Measurements from ENCODE around the gene PCDHGC3. TPM values are rescaled to one million over a fixed set of nuclear protein-coding genes. Genes with fewer than 3 reads are reported as not detected.

PCDHGC3 gene
- total RNA-seq, 4 donors from 2014 or later = 6.0 to 17.0 (median 13.6) TPM

DNA sequence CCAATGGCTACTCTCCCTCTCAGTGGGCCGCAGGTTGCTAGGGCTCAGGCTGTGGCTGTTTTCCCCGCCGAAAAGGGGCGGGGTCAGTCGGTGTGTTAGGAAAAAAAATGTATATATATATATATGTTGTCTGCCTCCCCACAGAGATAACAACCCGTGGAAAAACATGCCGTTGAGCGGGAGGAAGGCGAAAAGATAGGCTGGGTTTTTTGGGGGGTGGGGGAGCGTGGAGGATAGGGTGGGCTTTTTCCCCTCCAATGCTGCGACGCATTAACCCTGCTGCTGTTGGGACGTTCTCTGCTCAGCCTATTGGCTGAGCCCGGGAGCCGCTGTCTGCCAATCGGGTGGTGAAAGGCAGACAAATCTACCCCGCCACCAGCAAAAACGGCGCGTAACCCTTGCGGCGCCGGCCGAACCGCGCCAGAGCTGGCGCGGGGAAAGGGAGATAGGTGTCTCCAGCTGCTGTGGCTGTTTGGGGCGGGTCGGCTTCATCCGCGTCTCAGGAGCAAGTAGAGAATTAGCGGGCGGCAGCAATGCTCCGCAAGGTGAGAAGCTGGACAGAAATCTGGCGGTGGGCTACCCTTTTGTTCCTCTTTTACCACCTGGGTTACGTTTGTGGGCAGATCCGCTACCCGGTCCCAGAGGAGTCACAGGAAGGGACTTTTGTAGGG, 9.0 kb downstream of the PCDHGC3 start, which contains the start of gene PCDHGC4:
Gene PCDHGC4 (plus strand): TSS at position 390 of the 671 bp plus-strand sequence. CDS start 144 bp downstream, at position 534.
- DNase-seq = no peak
- Histone ChIP-seq H3K27me3 (peaks cover 13% of the 10 kb centered on the region), H3K9me3 (no peaks in the 10 kb centered on the region), H3K36me3 (no peaks in the 10 kb centered on the region), H3K27ac (no peak within 1 kb of the TSS), H3K4me1 (peaks cover 7 to 34% (median 10%) of the 10 kb centered on the region in 4 donors), H3K4me3 (peak within 1 kb of the TSS in 3 of 4 donors; percentile 18 to 49 (median 32))
- TF ChIP-seq, protein P1, sequence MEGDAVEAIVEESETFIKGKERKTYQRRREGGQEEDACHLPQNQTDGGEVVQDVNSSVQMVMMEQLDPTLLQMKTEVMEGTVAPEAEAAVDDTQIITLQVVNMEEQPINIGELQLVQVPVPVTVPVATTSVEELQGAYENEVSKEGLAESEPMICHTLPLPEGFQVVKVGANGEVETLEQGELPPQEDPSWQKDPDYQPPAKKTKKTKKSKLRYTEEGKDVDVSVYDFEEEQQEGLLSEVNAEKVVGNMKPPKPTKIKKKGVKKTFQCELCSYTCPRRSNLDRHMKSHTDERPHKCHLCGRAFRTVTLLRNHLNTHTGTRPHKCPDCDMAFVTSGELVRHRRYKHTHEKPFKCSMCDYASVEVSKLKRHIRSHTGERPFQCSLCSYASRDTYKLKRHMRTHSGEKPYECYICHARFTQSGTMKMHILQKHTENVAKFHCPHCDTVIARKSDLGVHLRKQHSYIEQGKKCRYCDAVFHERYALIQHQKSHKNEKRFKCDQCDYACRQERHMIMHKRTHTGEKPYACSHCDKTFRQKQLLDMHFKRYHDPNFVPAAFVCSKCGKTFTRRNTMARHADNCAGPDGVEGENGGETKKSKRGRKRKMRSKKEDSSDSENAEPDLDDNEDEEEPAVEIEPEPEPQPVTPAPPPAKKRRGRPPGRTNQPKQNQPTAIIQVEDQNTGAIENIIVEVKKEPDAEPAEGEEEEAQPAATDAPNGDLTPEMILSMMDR (IDR thresholded peaks at IDR 0.05) = no peak
- TF ChIP-seq POLR2A (IDR thresholded peaks at IDR 0.05) (no peak), POLR2AphosphoS5 (IDR thresholded peaks at IDR 0.05) (no peak), EP300 (IDR thresholded peaks at IDR 0.05; ENCODE audit: low read depth) (no peak)
- 18% methylated on average over 39 of the region's 39 CpGs; no CpG with 5 or more reads in 1 of the 2 donors for WGBS, 2 donors (ENCODE audit: low coverage in 1 of 2)
- in situ Hi-C loops (cut with MboI; ENCODE audit: low pct_ligation_motif_present in 1 of 4, low pct_unique_long_range_greater_than_20kb in 1 of 4, low sequenced_read_pairs in 3 of 4) (no loop called here), intact Hi-C loops (cut with DNase I; ENCODE audit: low total_unique reads) (no loop called here)

DNA sequence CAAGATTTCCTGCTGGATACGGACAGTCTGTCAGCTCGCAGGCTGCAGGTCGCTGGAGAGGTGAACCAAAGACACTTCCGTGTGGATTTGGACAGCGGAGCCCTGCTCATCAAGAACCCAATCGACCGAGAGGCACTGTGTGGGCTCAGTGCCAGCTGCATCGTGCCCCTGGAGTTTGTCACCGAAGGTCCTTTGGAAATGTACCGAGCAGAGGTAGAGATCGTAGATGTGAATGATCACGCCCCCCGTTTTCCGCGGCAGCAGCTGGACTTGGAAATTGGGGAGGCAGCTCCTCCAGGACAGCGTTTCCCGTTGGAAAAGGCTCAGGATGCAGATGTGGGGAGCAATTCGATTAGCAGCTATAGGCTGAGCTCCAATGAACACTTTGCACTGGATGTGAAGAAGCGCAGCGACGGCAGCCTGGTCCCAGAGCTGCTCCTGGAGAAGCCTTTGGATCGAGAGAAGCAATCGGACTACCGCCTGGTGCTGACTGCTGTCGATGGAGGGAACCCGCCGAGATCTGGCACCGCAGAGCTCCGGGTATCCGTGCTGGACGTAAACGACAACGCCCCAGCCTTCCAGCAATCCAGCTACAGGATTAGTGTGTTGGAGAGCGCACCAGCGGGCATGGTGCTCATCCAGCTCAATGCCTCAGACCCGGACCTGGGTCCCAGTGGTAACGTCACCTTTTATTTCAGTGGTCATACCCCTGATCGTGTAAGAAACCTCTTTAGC, 9.7 kb downstream of the PCDHGC3 start:
- DNase-seq = no peak
- intact Hi-C loops (cut with DNase I; ENCODE audit: low total_unique reads) (no loop called here), in situ Hi-C loops (cut with MboI; ENCODE audit: low pct_ligation_motif_present in 1 of 4, low pct_unique_long_range_greater_than_20kb in 1 of 4, low sequenced_read_pairs in 3 of 4) (no loop called here)
- TF ChIP-seq, protein P1 (IDR thresholded peaks at IDR 0.05) = no peak
- TF ChIP-seq EP300 (IDR thresholded peaks at IDR 0.05; ENCODE audit: low read depth) (no peak), POLR2AphosphoS5 (IDR thresholded peaks at IDR 0.05) (no peak), POLR2A (IDR thresholded peaks at IDR 0.05) (no peak)
- WGBS, 2 donors (ENCODE audit: low coverage in 1 of 2) = 68 to 87% methylated on average over 3 to 38 of the region's 38 CpGs
- H3K9me3 ChIP-seq = no peaks in the 10 kb centered on the region
- H3K27ac ChIP-seq = no peak overlapping the region
- peaks cover 13% of the 10 kb centered on the region for H3K27me3 ChIP-seq
- peak overlapping the region in 3 of 4 donors; percentile 18 to 49 (median 32) for H3K4me3 ChIP-seq
- H3K4me1 ChIP-seq = peaks cover 7 to 27% (median 10%) of the 10 kb centered on the region in 4 donors
- H3K36me3 ChIP-seq = no peaks in the 10 kb centered on the region

DNA sequence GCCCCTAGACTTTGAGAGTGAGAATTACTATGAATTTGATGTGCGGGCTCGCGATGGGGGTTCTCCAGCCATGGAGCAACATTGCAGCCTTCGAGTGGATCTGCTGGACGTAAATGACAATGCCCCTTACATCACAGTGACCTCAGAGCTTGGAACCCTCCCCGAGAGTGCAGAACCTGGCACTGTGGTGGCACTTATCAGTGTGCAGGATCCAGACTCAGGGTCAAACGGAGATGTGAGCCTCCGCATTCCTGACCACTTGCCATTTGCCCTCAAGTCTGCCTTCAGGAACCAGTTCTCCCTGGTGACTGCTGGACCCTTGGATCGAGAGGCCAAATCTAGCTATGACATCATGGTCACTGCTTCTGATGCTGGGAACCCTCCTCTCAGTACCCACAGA, 10.3 kb downstream of the PCDHGC3 start:
- in situ Hi-C loops (cut with MboI; ENCODE audit: low pct_ligation_motif_present in 1 of 4, low pct_unique_long_range_greater_than_20kb in 1 of 4, low sequenced_read_pairs in 3 of 4) = no loop called here
- TF ChIP-seq EP300 (IDR thresholded peaks at IDR 0.05; ENCODE audit: low read depth) (no peak), POLR2A (IDR thresholded peaks at IDR 0.05) (no peak), POLR2AphosphoS5 (IDR thresholded peaks at IDR 0.05) (no peak)
- TF ChIP-seq, protein P1 (IDR thresholded peaks at IDR 0.05) = no peak
- WGBS, 2 donors (ENCODE audit: low coverage in 1 of 2) = 95% methylated on average over 9 of the region's 9 CpGs; no CpG with 5 or more reads in 1 of the 2 donors
- Histone ChIP-seq H3K27me3 (peaks cover 18% of the 10 kb centered on the region), H3K27ac (no peak overlapping the region), H3K4me3 (no peak overlapping the region), H3K9me3 (no peaks in the 10 kb centered on the region), H3K4me1 (peaks cover 7 to 21% (median 9%) of the 10 kb centered on the region in 4 donors), H3K36me3 (no peaks in the 10 kb centered on the region)
- DNase-seq = no peak
- intact Hi-C loops (cut with DNase I; ENCODE audit: low total_unique reads) = no loop called here

DNA sequence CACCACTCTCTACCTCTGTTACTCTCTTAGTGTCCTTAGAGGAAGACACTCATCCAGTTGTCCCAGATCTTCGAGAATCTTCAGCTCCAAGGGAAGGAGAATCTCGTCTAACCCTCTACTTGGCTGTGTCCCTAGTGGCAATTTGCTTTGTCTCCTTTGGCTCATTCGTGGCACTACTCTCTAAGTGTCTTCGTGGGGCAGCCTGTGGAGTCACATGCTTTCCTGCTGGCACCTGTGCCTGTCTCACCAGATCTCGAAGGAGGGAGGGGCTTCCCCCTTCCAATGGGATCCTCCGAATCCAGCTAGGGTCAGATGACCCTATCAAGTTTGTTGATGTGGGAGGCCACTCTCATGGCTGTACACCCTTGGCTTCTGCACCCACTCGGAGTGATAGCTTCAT, 11.4 kb downstream of the PCDHGC3 start:
- Histone ChIP-seq H3K27ac (no peak overlapping the region), H3K9me3 (no peaks in the 10 kb centered on the region), H3K4me1 (peaks cover 7 to 25% (median 8%) of the 10 kb centered on the region in 4 donors), H3K36me3 (no peaks in the 10 kb centered on the region), H3K4me3 (no peak overlapping the region), H3K27me3 (peaks cover 28% of the 10 kb centered on the region)
- intact Hi-C loops (cut with DNase I; ENCODE audit: low total_unique reads) = no loop called here
- in situ Hi-C loops (cut with MboI; ENCODE audit: low pct_ligation_motif_present in 1 of 4, low pct_unique_long_range_greater_than_20kb in 1 of 4, low sequenced_read_pairs in 3 of 4) = no loop called here
- 85% methylated on average over 7 of the region's 7 CpGs; no CpG with 5 or more reads in 1 of the 2 donors for WGBS, 2 donors (ENCODE audit: low coverage in 1 of 2)
- TF ChIP-seq EP300 (IDR thresholded peaks at IDR 0.05; ENCODE audit: low read depth) = no peak
- DNase-seq = no peak

All from transverse colon (tissue), 4 donors.